GM12878 (cell line): ENCODE measurements around the gene FBXL7. TPM values are rescaled to one million over a fixed set of nuclear protein-coding genes. Genes with fewer than 3 reads are reported as not detected.

Experiments
- ATAC-seq: fragments of 200-7000 bp; cut with Tn5 transposase; 3 replicates; pipeline ENCODE4 v1.9.1; 2020; ENCODE audit warnings: mild to moderate bottlenecking, moderate library complexity
- BruUV-seq: library from RNA; stranded (reverse); fragments of 400-500 nt; replicated peaks from 2 replicates; lab custom pipeline; 2021; lab: Mats Ljungman, UMichigan
- CTCF ChIA-PET: fragments of 300-600 bp; sonication (Branson Sonifier 250); formaldehyde crosslinking; extraction: SDS; loops from one replicate; lab custom pipeline; 2021; ENCODE audit warnings: inconsistent platforms; lab: Yijun Ruan, JAX
- POLR2A ChIA-PET: fragments of 350-600 bp; formaldehyde crosslinking; extraction: SDS; loops from one replicate; lab custom pipeline; 2021; ENCODE audit warnings: inconsistent platforms; lab: Charles Lee
- RAD21 ChIA-PET: fragments of 300-600 bp; sonication (Branson Sonifier 250); formaldehyde crosslinking; loops from one replicate; lab custom pipeline; 2023; ENCODE audit warnings: antibody characterized with exemption; ENCODE audit not compliant: unreplicated experiment; lab: Charles Lee
- SMC1A ChIA-PET: fragments of 300-600 bp; sonication (Branson Sonifier 250); formaldehyde crosslinking; loops from one replicate; lab custom pipeline; 2023; ENCODE audit not compliant: unreplicated experiment, uncharacterized antibody; lab: Charles Lee
- DNase-seq: peaks from one replicate; pipeline ENCODE4 v3.0.0-alpha.2; 2011; ENCODE audit warnings: low read depth, low spot score
- FAIRE-seq: peaks from 3 replicates; lab custom pipeline; 2011; peaks lifted over from hg19 to GRCh38; lab: Jason Lieb, UNC
- H2AFZ ChIP-seq: 2 replicates; pipeline ENCODE4 v1.6.0; 2011; ENCODE audit warnings: low read depth, low read length, control low read depth; ENCODE audit not compliant: control insufficient read depth
- H3K27ac ChIP-seq: 2 replicates; pipeline ENCODE4 v1.5.1; 2011; ENCODE audit warnings: control low read depth; ENCODE audit not compliant: control insufficient read depth, insufficient read depth
- H3K27me3 ChIP-seq, 2 experiments: replicated peaks in 1 of 2; 2 replicates each; pipeline versions ENCODE4 v1.6.0 to v1.6.1; 2011; ENCODE audit warnings: low read length in 1 of 2; ENCODE audit not compliant: control insufficient read depth in 2 of 2, insufficient read depth in 2 of 2
- H3K36me3 ChIP-seq, 2 experiments: 2 replicates each; pipeline ENCODE4 v1.5.1; 2011; ENCODE audit warnings: low read length in 1 of 2; ENCODE audit not compliant: control insufficient read depth in 2 of 2, insufficient read depth in 2 of 2
- H3K4me1 ChIP-seq: 2 replicates; pipeline ENCODE4 v1.6.1; 2011; ENCODE audit warnings: mild to moderate bottlenecking, low read length, moderate library complexity, mixed read lengths; ENCODE audit not compliant: control insufficient read depth, insufficient read depth
- H3K4me2 ChIP-seq: 2 replicates; pipeline ENCODE4 v1.6.0; 2011; ENCODE audit warnings: control low read depth; ENCODE audit not compliant: control insufficient read depth, insufficient read depth
- H3K4me3 ChIP-seq: fragments of 200-600 bp; sonication (generic); 2 replicates; pipeline ENCODE4 v1.5.1; 2016
- H3K79me2 ChIP-seq: 2 replicates; pipeline ENCODE4 v1.6.0; 2011; ENCODE audit warnings: low read length; ENCODE audit not compliant: control insufficient read depth, insufficient read depth
- H3K9ac ChIP-seq: 2 replicates; pipeline ENCODE4 v1.8.0; 2011; ENCODE audit warnings: low read length, control low read depth, mixed read lengths; ENCODE audit not compliant: control insufficient read depth, insufficient read depth
- H3K9me3 ChIP-seq: replicated peaks from 3 replicates; pipeline ENCODE4 v1.5.1; 2011; ENCODE audit warnings: mild to moderate bottlenecking, low read length; ENCODE audit not compliant: control insufficient read depth, insufficient read depth
- H4K20me1 ChIP-seq: 2 replicates; pipeline ENCODE4 v1.6.0; 2011; ENCODE audit not compliant: control insufficient read depth, insufficient read depth
- CHD1 ChIP-seq: IDR thresholded peaks from 2 replicates; pipeline ENCODE4 v1.6.1; 2012; ENCODE audit warnings: low read depth, low read length, improper control_type of control experiment
- HDGF ChIP-seq: fragments of 450-650 bp; IDR thresholded peaks from 2 replicates; pipeline ENCODE4 v1.6.1; 2016; ENCODE audit warnings: antibody characterized with exemption
- NRF1 ChIP-seq: conservative IDR thresholded peaks from 2 replicates; pipeline ENCODE4 v1.6.1; 2011; ENCODE audit warnings: mild to moderate bottlenecking, low read depth, low read length, improper control_type of control experiment
- POLR2AphosphoS2 ChIP-seq: IDR thresholded peaks from 2 replicates; pipeline ENCODE4 v1.6.1; 2011; ENCODE audit warnings: low read depth, mild to moderate bottlenecking, low read length, improper control_type of control experiment, moderate library complexity
- RAD21 ChIP-seq: IDR thresholded peaks from 2 replicates; pipeline ENCODE4 v1.6.1; 2011; ENCODE audit warnings: mild to moderate bottlenecking, low read depth, low read length, moderate library complexity; ENCODE audit not compliant: insufficient read depth
- ZNF384 ChIP-seq: IDR thresholded peaks from 2 replicates; pipeline ENCODE4 v1.6.1; 2012; ENCODE audit warnings: low read depth, mild to moderate bottlenecking, low read length, improper control_type of control experiment, borderline replicate concordance
- WGBS: methylation state at CpG from one replicate; pipeline ENCODE4 v1.1.6; 2016; ENCODE audit warnings: low lambda C conversion rate; ENCODE audit not compliant: insufficient replicate concordance, insufficient coverage; ENCODE audit errors: missing lambda C conversion rate; 5-methylcytosine and 5-hydroxymethylcytosine counted together
- in situ Hi-C: fragments of 300-500 bp; cut with MboI; formaldehyde crosslinking; loops from 9 replicates; pipeline ENCODE4 v1.14.3; 2018; ENCODE audit warnings: mixed read lengths
- intact Hi-C: fragments of 100-400 bp; cut with micrococcal nuclease; formaldehyde crosslinking; loops from one replicate; pipeline ENCODE4 v1.14.2; 2022; ENCODE audit not compliant: unreplicated experiment
- polyA plus RNA-seq, 11 experiments: library from polyadenylated mRNA; depleted of rRNA in 4 of 11; unstranded in 6 of 11; stranded (reverse) in 5 of 11; fragments of >200 nt; fragmentation: Nextera tagmentation in 4 of 11; fragmentation: Illumina TruSeq in 1 of 11; extraction: Ambion mirVana in 4 of 11; extraction: Trizol in 1 of 11; gene quantifications; 1 replicate in 1 of 11; 2 replicates in 10 of 11; pipeline versions ENCODE4 v1.2.1 to v1.2.3, GENCODE V29; 2011 to 2016; ENCODE audit warnings: inconsistent platforms in 2 of 11, missing spikeins in 2 of 11, low read depth in 1 of 11
- total RNA-seq, 4 experiments: library from RNA; depleted of rRNA in 3 of 4; stranded (reverse); fragments of >200 nt in 3 of 4; fragmentation: Illumina TruSeq in 1 of 4; extraction: Trizol in 1 of 4; gene quantifications; 2 replicates each; pipeline versions ENCODE4 v1.2.1 to v1.2.3, GENCODE V29; 2013 to 2021
- TF ChIP-seq, protein P1 (sequence below), 3 experiments: IDR thresholded peaks in 2 of 3; conservative IDR thresholded peaks in 1 of 3; 2 replicates each; pipeline ENCODE4 v1.5.1; 2011; ENCODE audit warnings: low read depth in 3 of 3, low read length in 3 of 3, mild to moderate bottlenecking in 3 of 3, control low read depth in 2 of 3, moderate library complexity in 2 of 3, inconsistent platforms in 1 of 3, mixed read lengths in 1 of 3; ENCODE audit not compliant: control insufficient read depth in 2 of 3, insufficient read depth in 1 of 3; ENCODE audit errors: extremely low read depth in 1 of 3
- TF ChIP-seq, protein P2 (sequence below): fragments of 450-650 bp; formaldehyde crosslinking; IDR thresholded peaks from 2 replicates; pipeline ENCODE4 v1.5.0; 2022; ENCODE audit warnings: mild to moderate bottlenecking, missing genetic modification characterization
- TF ChIP-seq, protein P3 (sequence below): IDR thresholded peaks from 2 replicates; pipeline ENCODE4 v1.6.1; 2011; ENCODE audit warnings: low read depth, low read length, improper control_type of control experiment, borderline replicate concordance

FBXL7 gene
- total and polyA plus RNA-seq, 10 of the 15 experiments (the other 5 are each of a cell fraction or from before 2014, with no cell fraction given): 0.03 to 0.44 (median 0.16) TPM

- ChIA-PET POLR2A (no interaction called here), CTCF (interaction anchor here (1.2 kb wide), 1 partner anchor 55 kb away, joined by 3 read pairs; no protein-coding TSS in a partner anchor), RAD21 (no interaction called here), SMC1A (interaction anchor here (1.2 kb wide), 1 partner anchor 17 kb away, joined by 4 read pairs; no protein-coding TSS in a partner anchor)
- in situ Hi-C loops: no loop called here
- no peaks in the 10 kb centered on the region for H3K4me1 ChIP-seq
- no peak overlapping the region for H3K4me2 ChIP-seq
- H3K27ac ChIP-seq: no peak overlapping the region
- H3K9ac ChIP-seq: no peak overlapping the region
- DNase-seq (no peak), ATAC-seq (peak; percentile 70), FAIRE-seq (no peak)
- H4K20me1 ChIP-seq: no peaks in the 10 kb centered on the region
- TF ChIP-seq ZNF384 (no peak), RAD21 (peak; percentile 28; the same call in 1 of the 2 replicates)
- TF ChIP-seq, protein P1, sequence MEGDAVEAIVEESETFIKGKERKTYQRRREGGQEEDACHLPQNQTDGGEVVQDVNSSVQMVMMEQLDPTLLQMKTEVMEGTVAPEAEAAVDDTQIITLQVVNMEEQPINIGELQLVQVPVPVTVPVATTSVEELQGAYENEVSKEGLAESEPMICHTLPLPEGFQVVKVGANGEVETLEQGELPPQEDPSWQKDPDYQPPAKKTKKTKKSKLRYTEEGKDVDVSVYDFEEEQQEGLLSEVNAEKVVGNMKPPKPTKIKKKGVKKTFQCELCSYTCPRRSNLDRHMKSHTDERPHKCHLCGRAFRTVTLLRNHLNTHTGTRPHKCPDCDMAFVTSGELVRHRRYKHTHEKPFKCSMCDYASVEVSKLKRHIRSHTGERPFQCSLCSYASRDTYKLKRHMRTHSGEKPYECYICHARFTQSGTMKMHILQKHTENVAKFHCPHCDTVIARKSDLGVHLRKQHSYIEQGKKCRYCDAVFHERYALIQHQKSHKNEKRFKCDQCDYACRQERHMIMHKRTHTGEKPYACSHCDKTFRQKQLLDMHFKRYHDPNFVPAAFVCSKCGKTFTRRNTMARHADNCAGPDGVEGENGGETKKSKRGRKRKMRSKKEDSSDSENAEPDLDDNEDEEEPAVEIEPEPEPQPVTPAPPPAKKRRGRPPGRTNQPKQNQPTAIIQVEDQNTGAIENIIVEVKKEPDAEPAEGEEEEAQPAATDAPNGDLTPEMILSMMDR (IDR thresholded peaks at IDR 0.05 in 2 of 3, conservative IDR thresholded peaks at IDR 0.05 in 1 of 3; ENCODE audit: control insufficient read depth in 2 of 3, extremely low read depth in 1 of 3, insufficient read depth in 1 of 3, low read depth in 3 of 3, low read length in 3 of 3): peak in 2 of 3 experiments; percentile 10 to 34; a peak in 2 of 6 replicates
- H2AFZ ChIP-seq: no peak overlapping the region
- H3K27me3 ChIP-seq: no peaks in the 10 kb centered on the region
- no peaks in the 10 kb centered on the region for H3K79me2 ChIP-seq
- H3K4me3 ChIP-seq: no peak overlapping the region
- WGBS: 28% methylated on average over 5 of the region's 5 CpGs
- intact Hi-C loops: loop anchor here (10.0 kb wide), 1 partner anchor 311 kb away; no protein-coding TSS in a partner anchor
- no peaks in the 10 kb centered on the region for H3K36me3 ChIP-seq
- BruUV-seq: no TSS peak
- no peaks in the 10 kb centered on the region for H3K9me3 ChIP-seq
Measured at GRCh38 chr5:15683332-15683731, 183.4 kb downstream of the FBXL7 start.

- DNase-seq (no peak), FAIRE-seq (no peak), ATAC-seq (no peak)
- no peak for TF ChIP-seq HDGF
- no peak for TF ChIP-seq POLR2AphosphoS2
- TF ChIP-seq, protein P2, sequence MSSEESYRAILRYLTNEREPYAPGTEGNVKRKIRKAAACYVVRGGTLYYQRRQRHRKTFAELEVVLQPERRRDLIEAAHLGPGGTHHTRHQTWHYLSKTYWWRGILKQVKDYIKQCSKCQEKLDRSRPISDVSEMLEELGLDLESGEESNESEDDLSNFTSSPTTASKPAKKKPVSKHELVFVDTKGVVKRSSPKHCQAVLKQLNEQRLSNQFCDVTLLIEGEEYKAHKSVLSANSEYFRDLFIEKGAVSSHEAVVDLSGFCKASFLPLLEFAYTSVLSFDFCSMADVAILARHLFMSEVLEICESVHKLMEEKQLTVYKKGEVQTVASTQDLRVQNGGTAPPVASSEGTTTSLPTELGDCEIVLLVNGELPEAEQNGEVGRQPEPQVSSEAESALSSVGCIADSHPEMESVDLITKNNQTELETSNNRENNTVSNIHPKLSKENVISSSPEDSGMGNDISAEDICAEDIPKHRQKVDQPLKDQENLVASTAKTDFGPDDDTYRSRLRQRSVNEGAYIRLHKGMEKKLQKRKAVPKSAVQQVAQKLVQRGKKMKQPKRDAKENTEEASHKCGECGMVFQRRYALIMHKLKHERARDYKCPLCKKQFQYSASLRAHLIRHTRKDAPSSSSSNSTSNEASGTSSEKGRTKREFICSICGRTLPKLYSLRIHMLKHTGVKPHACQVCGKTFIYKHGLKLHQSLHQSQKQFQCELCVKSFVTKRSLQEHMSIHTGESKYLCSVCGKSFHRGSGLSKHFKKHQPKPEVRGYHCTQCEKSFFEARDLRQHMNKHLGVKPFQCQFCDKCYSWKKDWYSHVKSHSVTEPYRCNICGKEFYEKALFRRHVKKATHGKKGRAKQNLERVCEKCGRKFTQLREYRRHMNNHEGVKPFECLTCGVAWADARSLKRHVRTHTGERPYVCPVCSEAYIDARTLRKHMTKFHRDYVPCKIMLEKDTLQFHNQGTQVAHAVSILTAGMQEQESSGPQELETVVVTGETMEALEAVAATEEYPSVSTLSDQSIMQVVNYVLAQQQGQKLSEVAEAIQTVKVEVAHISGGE (CRISPR knock-in tag): no peak
- TF ChIP-seq CHD1: no peak
- TF ChIP-seq NRF1: no peak
- TF ChIP-seq, protein P3, sequence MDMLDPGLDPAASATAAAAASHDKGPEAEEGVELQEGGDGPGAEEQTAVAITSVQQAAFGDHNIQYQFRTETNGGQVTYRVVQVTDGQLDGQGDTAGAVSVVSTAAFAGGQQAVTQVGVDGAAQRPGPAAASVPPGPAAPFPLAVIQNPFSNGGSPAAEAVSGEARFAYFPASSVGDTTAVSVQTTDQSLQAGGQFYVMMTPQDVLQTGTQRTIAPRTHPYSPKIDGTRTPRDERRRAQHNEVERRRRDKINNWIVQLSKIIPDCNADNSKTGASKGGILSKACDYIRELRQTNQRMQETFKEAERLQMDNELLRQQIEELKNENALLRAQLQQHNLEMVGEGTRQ: no peak
- no peaks in the 10 kb centered on the region for H3K79me2 ChIP-seq
- H3K36me3 ChIP-seq: no peaks in the 10 kb centered on the region
- intact Hi-C loops (loop anchor here (10.0 kb wide), 1 partner anchor 307 kb away; no protein-coding TSS in a partner anchor), in situ Hi-C loops (no loop called here)
- no peaks in the 10 kb centered on the region for H3K4me1 ChIP-seq
- 32% methylated on average over 3 of the region's 3 CpGs for WGBS
- H3K4me3 ChIP-seq: no peak overlapping the region
- no TSS peak for BruUV-seq
- H3K4me2 ChIP-seq: no peak overlapping the region
- no peak overlapping the region for H3K27ac ChIP-seq
- H3K9ac ChIP-seq: no peak overlapping the region
- POLR2A ChIA-PET: no interaction called here
- no peaks in the 10 kb centered on the region for H3K9me3 ChIP-seq
- no peak overlapping the region for H2AFZ ChIP-seq
- no peaks in the 10 kb centered on the region for H4K20me1 ChIP-seq
- CTCF ChIA-PET: interaction anchor here (0.7 kb wide), 1 partner anchor 58 kb away, joined by 3 read pairs; no protein-coding TSS in a partner anchor
- SMC1A ChIA-PET: no interaction called here
- RAD21 ChIA-PET: no interaction called here
- no peaks in the 10 kb centered on the region for H3K27me3 ChIP-seq
Measured at GRCh38 chr5:15687401-15687800, 187.4 kb downstream of the FBXL7 start.
